Germinal center (tissue), 1 donor: Measurements from ENCODE around the gene SETBP1.

Source experiments
- DNase-seq: peaks from one replicate; pipeline ENCODE4 v3.0.0; 2012; ENCODE audit warnings: mixed read lengths, low spot score

Gene SETBP1

GRCh38 chr18:44937960-44938719 is 257.5 kb downstream of the SETBP1 start:
- no peak for DNase-seq

DNA sequence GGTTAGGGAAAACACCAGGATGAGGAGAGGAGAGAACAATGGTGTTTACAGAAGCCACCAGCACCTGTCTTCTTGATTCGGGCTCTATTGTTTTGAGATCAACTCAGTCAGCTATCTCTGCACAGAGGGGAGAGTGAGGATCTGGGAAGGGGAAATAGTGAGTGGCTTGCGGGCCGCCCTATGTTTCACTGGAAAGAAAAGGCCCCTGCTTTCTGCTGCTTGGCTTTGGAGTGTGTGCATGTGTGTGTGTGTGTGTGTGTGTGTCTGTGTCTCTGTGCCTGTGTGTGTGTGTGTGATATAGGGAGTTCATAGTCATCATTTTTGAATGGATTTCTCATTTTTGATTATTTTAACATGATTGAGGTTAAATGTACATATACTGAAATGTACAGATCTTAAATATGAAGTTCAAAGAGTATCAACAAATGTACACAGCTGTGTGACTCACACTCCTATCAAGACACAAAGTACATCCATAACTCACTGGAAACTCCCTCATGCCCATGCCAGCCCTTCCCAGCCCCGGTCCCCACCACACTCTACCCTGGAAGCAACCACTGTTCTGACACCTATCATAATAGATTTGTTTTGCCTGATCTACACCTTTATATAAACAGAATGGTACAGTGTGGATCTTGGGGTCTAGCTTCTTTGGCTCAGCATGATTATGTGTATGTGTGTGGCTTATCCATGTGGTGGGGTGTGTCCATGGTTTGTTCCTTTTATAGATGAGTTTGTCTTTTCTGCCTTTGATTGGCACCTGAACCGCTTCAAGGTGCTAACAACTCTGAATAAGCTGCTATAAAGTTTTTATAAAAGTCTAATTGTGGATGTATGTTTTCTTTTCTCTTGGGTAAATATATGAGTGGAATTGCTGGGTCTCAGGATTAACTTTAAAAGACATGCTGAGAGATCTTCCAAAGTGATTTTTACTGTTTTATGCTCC is 258.3 kb downstream of the SETBP1 start:
- DNase-seq = no peak

DNA sequence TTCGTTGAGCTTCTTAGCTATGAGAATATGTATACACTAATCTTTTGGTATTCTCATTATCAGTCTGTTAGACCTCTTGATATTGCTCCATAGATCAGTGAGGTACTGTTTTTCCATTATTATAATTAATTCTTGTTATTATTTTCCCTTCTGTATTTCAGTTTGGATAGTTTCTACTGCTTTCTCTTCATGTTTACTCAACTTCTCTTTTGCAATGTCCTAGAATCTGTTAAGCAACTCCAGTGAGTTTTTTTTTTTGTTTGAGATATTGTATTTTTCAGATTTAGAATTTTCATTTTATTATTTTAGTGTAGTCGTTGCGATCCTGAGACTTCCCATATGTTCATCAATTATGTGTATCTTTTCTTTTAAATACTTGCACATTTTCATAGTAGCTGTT is 260.8 kb downstream of the SETBP1 start:
- no peak for DNase-seq

GRCh38 chr18:44942073-44942472 is 261.4 kb downstream of the SETBP1 start:
- no peak for DNase-seq

DNA sequence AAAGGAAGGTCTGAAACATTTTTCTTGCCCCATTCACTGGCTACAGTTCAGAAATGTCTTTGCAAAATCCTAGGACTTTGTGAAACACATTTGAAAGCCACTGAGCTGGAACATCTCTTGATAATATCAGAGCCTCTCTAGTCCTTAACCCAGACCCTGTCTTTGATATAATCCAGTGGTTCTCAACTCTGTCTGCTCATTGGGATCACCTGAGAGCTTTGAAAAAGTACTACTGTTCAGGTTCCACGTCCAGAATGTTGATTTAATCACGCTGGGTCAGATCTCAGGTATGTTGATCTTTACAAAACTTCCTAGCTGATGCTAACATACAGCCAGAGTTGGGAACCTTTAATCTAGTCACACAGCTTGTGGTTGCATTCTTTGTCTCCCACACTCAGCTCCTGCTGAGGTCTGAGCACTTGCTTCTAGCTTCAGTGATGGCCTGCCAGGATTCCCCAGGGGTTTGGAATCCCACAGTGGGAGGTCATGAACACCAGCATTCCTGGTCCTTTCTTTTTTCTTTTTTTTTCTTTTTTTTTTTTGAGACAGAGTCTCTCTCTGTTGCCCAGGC is 262.7 kb downstream of the SETBP1 start:
- no peak for DNase-seq

DNA sequence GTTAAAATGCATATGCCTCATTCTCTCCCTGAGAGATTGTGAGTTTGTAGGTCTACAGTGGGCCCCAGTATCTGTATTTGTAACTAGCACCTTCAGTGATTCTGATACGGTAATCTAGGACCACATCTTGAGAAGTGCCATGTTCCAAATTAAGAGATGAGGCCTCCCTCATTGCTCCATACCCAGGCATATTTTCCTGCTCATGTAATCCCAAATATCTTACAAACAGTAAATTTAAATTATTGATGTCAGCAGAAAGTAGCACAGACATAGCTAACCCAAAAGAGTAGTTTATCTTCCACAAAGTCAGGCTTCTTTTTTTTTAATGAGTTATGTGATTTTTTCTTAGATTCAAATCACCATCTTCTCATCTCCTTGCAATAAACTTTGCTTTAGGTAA is 263.8 kb downstream of the SETBP1 start:
- DNase-seq = no peak

- DNase-seq = no peak
Measured at GRCh38 chr18:44945888-44946401, 265.3 kb downstream of the SETBP1 start.

DNA sequence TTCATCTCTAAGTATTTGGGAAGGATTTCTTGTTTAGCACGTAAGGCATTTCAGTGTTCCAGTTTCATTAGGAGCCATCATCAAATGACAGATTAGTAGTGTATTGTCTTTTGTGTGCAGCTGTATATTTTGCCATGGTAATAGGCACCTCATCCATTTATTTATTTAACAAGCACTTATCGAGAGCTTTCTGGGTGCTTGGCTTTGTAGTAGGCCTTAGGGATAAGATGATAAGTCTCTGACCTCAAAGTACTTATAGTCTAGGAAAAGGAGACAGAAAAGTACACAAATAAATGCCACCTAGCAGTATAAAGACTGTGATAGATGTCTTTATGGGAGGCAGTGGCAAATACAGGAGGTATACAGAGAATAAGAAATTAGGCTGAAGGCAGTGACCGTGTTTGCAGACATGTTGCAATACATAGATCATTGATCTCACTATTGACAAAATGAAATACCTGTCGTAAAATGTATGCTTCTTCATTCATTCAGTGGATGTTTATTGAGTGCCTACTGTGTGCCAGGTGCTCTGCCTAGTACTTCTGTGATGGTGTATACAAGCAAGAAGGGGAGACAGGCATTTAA is 265.9 kb downstream of the SETBP1 start:
- no peak for DNase-seq

- no peak for DNase-seq
Measured at GRCh38 chr18:44949967-44950366, 269.3 kb downstream of the SETBP1 start.

DNA sequence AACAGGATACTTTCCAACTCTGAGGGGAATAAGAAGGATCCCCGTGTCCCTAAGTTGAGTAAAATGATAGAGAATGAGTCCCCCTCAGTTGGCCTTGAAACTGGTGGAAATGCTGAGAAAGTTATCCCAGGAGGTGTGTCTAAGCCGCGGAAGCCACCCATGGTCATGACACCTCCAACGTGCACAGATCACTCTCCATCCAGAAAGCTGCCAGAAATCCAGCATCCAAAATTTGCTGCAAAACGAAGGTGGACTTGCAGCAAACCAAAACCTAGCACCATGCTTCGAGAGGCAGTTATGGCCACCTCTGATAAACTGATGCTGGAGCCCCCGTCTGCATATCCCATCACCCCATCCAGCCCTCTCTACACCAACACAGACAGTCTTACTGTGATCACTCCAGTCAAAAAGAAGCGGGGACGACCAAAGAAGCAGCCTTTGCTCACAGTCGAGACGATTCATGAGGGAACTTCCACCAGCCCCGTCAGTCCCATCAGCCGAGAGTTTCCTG is 270.1 kb downstream of the SETBP1 start:
- no peak for DNase-seq

DNA sequence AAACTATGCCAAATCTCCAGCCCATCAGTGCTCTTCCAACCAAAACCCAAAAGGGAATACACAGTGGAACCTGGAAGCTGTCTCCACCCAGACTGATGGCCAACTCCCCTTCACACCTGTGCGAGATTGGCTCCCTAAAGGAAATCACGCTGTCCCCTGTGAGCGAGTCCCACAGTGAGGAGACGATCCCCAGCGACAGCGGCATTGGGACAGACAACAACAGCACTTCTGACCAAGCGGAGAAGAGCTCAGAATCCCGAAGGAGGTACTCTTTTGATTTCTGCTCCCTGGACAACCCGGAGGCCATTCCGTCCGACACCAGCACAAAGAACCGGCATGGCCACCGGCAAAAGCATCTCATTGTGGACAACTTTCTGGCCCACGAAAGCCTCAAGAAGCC is 271.1 kb downstream of the SETBP1 start:
- no peak for DNase-seq

DNA sequence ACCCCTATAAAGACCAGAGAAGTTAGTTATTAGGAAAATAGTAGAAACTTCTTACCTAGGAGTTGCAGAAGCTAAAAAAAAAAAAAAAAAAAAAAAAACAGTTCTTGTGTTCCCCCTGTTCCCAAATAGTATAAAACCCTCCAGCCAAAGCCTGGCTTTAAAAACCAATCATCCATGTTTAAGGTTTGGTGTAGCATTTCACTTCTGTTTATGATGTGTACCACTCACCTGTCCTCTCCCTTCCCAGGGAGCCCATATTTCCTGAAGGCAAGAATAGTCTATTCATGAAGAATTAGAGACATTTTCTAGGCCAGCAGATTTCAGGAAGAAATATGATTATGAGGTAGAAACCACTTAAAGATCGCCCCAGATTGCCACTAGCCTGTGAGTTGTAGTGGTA is 273.6 kb downstream of the SETBP1 start:
- no peak for DNase-seq

DNA sequence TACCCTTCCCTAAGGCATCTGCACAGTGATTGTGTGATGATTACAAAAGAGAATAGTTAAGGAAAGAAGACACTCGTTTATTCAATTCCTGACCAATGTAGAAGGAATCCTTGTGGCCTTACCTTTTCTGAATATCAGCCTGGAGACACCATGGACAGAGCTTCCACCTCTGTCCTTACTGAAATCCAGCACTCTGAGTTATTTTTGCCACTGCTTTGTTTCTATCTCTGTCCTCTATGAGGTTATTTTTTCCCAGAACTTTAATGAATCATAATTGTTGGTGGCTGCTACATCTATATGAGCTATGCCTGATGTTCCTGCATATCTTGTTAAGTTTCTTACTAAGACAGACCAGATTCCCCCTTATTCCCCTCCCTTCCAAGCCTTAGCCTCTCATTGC is 275.1 kb downstream of the SETBP1 start:
- DNase-seq = no peak

DNA sequence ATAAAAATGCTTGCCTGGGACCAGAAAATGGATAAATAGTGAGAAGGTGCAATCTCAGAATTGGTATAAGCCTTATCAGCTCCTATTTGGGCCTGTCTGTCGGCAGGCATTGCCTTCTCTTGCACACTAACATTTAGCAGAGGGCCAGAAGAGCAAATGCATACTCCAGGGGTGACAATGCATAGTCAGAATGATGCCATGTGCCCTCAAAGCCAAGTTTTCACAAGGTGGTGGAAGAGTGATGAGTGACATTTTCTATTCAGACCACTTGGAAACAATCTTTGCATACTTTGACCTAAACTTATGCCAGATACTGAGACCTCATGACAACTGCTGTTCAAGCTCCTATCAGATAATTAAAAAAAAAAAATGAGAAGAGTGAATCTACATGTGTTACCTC is 276.3 kb downstream of the SETBP1 start:
- DNase-seq = no peak

GRCh38 chr18:44957461-44957860 is 276.8 kb downstream of the SETBP1 start:
- DNase-seq = no peak

- DNase-seq = no peak
Measured at GRCh38 chr18:44958040-44958439, 277.4 kb downstream of the SETBP1 start.

GRCh38 chr18:44958455-44958854 is 277.8 kb downstream of the SETBP1 start:
- DNase-seq = no peak

- no peak for DNase-seq
Measured at GRCh38 chr18:44959013-44959412, 278.3 kb downstream of the SETBP1 start.

DNA sequence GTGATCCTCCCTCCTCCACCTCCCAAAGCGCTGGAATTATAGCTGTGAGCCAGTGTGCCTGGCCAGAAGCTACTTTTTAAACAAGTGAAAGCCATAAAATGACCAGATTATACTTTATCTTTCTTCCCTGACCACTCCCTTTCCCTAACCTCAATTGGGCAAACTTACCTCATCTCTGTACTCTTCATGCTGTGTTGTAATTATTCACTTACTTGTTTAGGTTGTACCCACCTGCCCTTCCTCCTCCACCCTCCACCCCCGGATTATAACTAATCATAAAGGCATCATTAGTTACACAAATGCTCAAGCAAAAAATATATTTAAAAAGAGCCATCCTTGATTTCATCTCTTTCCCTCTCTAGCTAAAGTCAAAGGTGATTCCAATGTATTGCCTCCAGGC is 279.9 kb downstream of the SETBP1 start:
- no peak for DNase-seq

DNA sequence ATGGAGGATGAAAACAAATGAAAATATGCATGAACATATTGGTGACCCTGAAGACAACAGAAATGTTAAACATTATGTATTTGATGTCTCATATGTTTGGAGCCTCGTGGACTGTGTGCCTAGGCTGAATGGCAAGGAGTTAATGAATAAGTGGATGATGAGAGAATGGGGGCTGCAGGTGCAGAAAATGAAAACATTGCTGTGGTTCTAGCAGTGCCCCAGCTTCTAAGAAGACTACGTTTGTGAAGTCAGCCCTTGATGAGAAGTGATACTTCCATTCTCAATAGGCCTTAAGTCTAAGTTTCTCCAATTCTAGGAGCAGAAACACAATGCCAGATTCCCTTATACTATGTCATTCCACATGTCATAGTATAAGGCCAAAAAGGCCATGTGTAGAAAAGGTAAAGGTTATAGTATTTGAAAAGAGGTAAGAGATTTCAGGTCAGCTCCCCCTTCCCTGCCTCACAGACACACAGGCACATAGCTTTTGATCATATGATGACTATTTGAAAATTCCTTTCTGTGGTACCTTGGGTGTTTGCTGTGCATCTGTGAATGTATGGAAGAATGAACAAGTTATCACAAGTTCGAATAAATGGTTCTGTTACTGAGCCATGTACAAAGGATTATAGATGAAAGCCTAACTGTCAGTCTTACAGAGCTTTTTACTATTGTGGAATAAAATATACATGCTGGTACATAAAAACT is 280.8 kb downstream of the SETBP1 start:
- DNase-seq = no peak

GRCh38 chr18:44967599-44967998 is 286.9 kb downstream of the SETBP1 start:
- no peak for DNase-seq
